ENCODE data around the gene ROR2. TPM values are rescaled to one million over a fixed set of nuclear protein-coding genes. Genes with fewer than 3 reads are reported as not detected.

Gene ROR2
- total RNA-seq, 1 experiment from 2014 or later: 0.68 TPM

- BruUV-seq (replicated peaks): no TSS peak
- no peaks in the 10 kb centered on the region for H3K36me3 Mint-ChIP-seq (ENCODE audit: insufficient read depth, unreplicated experiment)
- H3K4me1 ChIP-seq: peaks cover 12% of the 10 kb centered on the region; the same call in 1 of the 2 replicates
- no peak overlapping the region for H3K27ac Mint-ChIP-seq (ENCODE audit: unreplicated experiment)
- H3K27me3 Mint-ChIP-seq (ENCODE audit: insufficient read depth, unreplicated experiment): no peaks in the 10 kb centered on the region
- H3K9me3 ChIP-seq: no peaks in the 10 kb centered on the region
- H3K9me3 Mint-ChIP-seq (ENCODE audit: unreplicated experiment): no peaks in the 10 kb centered on the region
- POLR2A ChIA-PET: no interaction called here
- no peak for DNase-seq
- no peak overlapping the region for H3K4me3 Mint-ChIP-seq (ENCODE audit: unreplicated experiment)
- CTCF ChIA-PET: no interaction called here
- no peaks in the 10 kb centered on the region for H3K4me1 Mint-ChIP-seq (ENCODE audit: low read depth, unreplicated experiment)
- no peaks in the 10 kb centered on the region for H3K36me3 ChIP-seq (ENCODE audit: control insufficient read depth, insufficient read depth, low read length)
- H3K4me3 ChIP-seq (ENCODE audit: low read depth, low read length): no peak overlapping the region
- intact Hi-C loops (cut with micrococcal nuclease; ENCODE audit: unreplicated experiment): no loop called here
- no peaks in the 10 kb centered on the region for H3K27me3 ChIP-seq (replicated peaks; ENCODE audit: control insufficient read depth, insufficient read depth, low read length)
- no peak for TF ChIP-seq CTCF (IDR thresholded peaks at IDR 0.05; ENCODE audit: insufficient read depth in 1 of 2, low read depth in 1 of 2, low read length in 1 of 2, severe bottlenecking in 1 of 2, unreplicated experiment in 1 of 2)
Observed at GRCh38 chr9:91902475-91903125, 47.4 kb downstream of the ROR2 start.

GRCh38 chr9:91900797-91901177, 49.2 kb downstream of the ROR2 start:
- peaks cover 12% of the 10 kb centered on the region; the same call in 1 of the 2 replicates for H3K4me1 ChIP-seq
- Mint-ChIP-seq H3K27me3 (ENCODE audit: insufficient read depth, unreplicated experiment) (no peaks in the 10 kb centered on the region), H3K9me3 (ENCODE audit: unreplicated experiment) (no peaks in the 10 kb centered on the region), H3K27ac (ENCODE audit: unreplicated experiment) (no peak overlapping the region), H3K4me1 (ENCODE audit: low read depth, unreplicated experiment) (no peaks in the 10 kb centered on the region), H3K36me3 (ENCODE audit: insufficient read depth, unreplicated experiment) (no peaks in the 10 kb centered on the region), H3K4me3 (ENCODE audit: unreplicated experiment) (no peak overlapping the region)
- no peak for TF ChIP-seq CTCF (IDR thresholded peaks at IDR 0.05; ENCODE audit: insufficient read depth in 1 of 2, low read depth in 1 of 2, low read length in 1 of 2, severe bottlenecking in 1 of 2, unreplicated experiment in 1 of 2)
- H3K27me3 ChIP-seq (replicated peaks; ENCODE audit: control insufficient read depth, insufficient read depth, low read length): no peaks in the 10 kb centered on the region
- DNase-seq: no peak
- H3K36me3 ChIP-seq (ENCODE audit: control insufficient read depth, insufficient read depth, low read length): no peaks in the 10 kb centered on the region
- H3K9me3 ChIP-seq: no peaks in the 10 kb centered on the region
- intact Hi-C loops (cut with micrococcal nuclease; ENCODE audit: unreplicated experiment): no loop called here
- CTCF ChIA-PET: no interaction called here
- POLR2A ChIA-PET: no interaction called here
- BruUV-seq (replicated peaks): no TSS peak
- H3K4me3 ChIP-seq (ENCODE audit: low read depth, low read length): no peak overlapping the region

DNA sequence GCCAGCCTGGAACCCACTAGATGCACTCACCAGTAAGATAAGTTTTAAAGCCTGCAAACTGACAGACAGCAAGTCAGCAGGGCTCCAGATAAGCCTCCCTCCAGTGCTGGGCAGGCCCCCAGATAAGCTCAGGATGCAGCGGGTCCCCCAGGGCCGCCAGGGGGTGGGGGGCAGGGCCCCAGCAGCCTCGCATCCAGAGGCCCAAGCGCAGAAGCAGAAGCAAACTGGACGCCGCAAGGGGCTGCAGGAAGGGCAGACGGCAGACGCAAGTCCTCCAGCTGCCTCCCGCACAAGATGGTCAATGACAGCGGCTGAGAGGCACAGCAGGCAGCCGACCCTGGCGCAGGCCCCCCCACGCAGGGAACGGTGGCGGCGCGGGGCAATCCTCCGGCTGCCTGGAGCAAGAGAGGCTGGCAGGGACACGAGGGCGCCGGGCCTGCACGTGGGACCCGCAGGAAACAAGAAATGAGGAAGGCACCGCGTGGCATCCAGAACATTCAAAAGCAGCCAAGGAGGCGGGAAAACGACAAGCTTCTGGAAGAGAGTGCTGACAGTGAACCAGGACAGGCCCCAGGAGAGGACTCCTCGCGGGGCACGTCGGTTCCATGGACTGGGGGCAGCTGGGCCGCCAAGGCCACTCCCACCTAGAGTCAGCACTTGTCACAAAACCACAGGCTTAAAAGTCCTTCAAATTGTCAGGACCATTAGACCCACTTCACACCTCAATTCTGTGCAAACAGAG, 49.8 kb downstream of the ROR2 start:
- H3K27ac Mint-ChIP-seq (ENCODE audit: unreplicated experiment): no peak overlapping the region

More for the DNA sequence above, 49.8 kb downstream of the ROR2 start:
- TF ChIP-seq CTCF (IDR thresholded peaks at IDR 0.05; ENCODE audit: insufficient read depth in 1 of 2, low read depth in 1 of 2, low read length in 1 of 2, severe bottlenecking in 1 of 2, unreplicated experiment in 1 of 2): no peak
- ChIA-PET POLR2A (no interaction called here), CTCF (no interaction called here)
- H3K36me3 ChIP-seq (ENCODE audit: control insufficient read depth, insufficient read depth, low read length): no peaks in the 10 kb centered on the region
- intact Hi-C loops (cut with micrococcal nuclease; ENCODE audit: unreplicated experiment): no loop called here
- no peak overlapping the region for H3K4me3 ChIP-seq (ENCODE audit: low read depth, low read length)
- H3K9me3 ChIP-seq: no peaks in the 10 kb centered on the region
- H3K4me1 Mint-ChIP-seq (ENCODE audit: low read depth, unreplicated experiment): no peaks in the 10 kb centered on the region
- BruUV-seq (replicated peaks): no TSS peak
- no peaks in the 10 kb centered on the region for H3K36me3 Mint-ChIP-seq (ENCODE audit: insufficient read depth, unreplicated experiment)
- no peak for DNase-seq
- H3K4me3 Mint-ChIP-seq (ENCODE audit: unreplicated experiment): no peak overlapping the region
- H3K9me3 Mint-ChIP-seq (ENCODE audit: unreplicated experiment): no peaks in the 10 kb centered on the region
- no peaks in the 10 kb centered on the region for H3K27me3 ChIP-seq (replicated peaks; ENCODE audit: control insufficient read depth, insufficient read depth, low read length)
- H3K4me1 ChIP-seq: peaks cover 12% of the 10 kb centered on the region; the same call in 1 of the 2 replicates
- H3K27me3 Mint-ChIP-seq (ENCODE audit: insufficient read depth, unreplicated experiment): no peaks in the 10 kb centered on the region
